Fibroblast of lung (primary cell): ENCODE data around the gene RPH3AL. TPM values are rescaled to one million over a fixed set of nuclear protein-coding genes. Genes with fewer than 3 reads are reported as not detected.

Source experiments
- DNase-seq, 2 donors: peaks; one replicate each; pipeline versions ENCODE4 v3.0.0 to v3.0.0-alpha.2; 2010; ENCODE audit warnings: low read depth in 2 of 2
- H2AFZ ChIP-seq: 2 replicates; pipeline ENCODE4 v1.5.1; 2012; ENCODE audit warnings: low read length, control low read depth, inconsistent platforms
- H3K27ac ChIP-seq: 2 replicates; pipeline ENCODE4 v1.5.1; 2011; ENCODE audit warnings: low read length, control low read depth; ENCODE audit not compliant: insufficient read depth
- H3K27me3 ChIP-seq: 2 replicates; pipeline ENCODE4 v1.5.1; 2011; ENCODE audit warnings: mild to moderate bottlenecking, low read length; ENCODE audit not compliant: control insufficient read depth, insufficient read depth
- H3K36me3 ChIP-seq: 2 replicates; pipeline ENCODE4 v1.5.1; 2011; ENCODE audit warnings: low read length; ENCODE audit not compliant: control insufficient read depth, insufficient read depth
- H3K4me1 ChIP-seq: 2 replicates; pipeline ENCODE4 v1.5.1; 2011; ENCODE audit warnings: low read length; ENCODE audit not compliant: control insufficient read depth, insufficient read depth; ENCODE audit errors: extremely low read depth
- H3K4me2 ChIP-seq: 2 replicates; pipeline ENCODE4 v1.5.1; 2011; ENCODE audit warnings: low read length, control low read depth; ENCODE audit not compliant: insufficient read depth; ENCODE audit errors: extremely low read depth
- H3K4me3 ChIP-seq, 4 experiments: fragments of 200-600 bp in 1 of 4; sonication (generic) in 1 of 4; replicated peaks in 1 of 4; 2 replicates each; pipeline ENCODE4 v1.5.1; 2011 to 2016; ENCODE audit warnings: low read length in 4 of 4, low read depth in 3 of 4, mild to moderate bottlenecking in 3 of 4, control low read depth in 2 of 4, inconsistent platforms in 1 of 4, mixed read lengths in 1 of 4; ENCODE audit not compliant: insufficient read depth in 1 of 4; ENCODE audit errors: control extremely low read depth in 1 of 4
- H3K79me2 ChIP-seq: 2 replicates; pipeline ENCODE4 v1.5.1; 2012; ENCODE audit warnings: mild to moderate bottlenecking, low read length, inconsistent platforms; ENCODE audit not compliant: control insufficient read depth, insufficient read depth
- H3K9ac ChIP-seq: 2 replicates; pipeline ENCODE4 v1.5.1; 2011; ENCODE audit warnings: mild to moderate bottlenecking, low read length, control low read depth; ENCODE audit not compliant: insufficient read depth
- H3K9me3 ChIP-seq: 2 replicates; pipeline ENCODE4 v1.5.1; 2012; ENCODE audit warnings: low read depth, low read length; ENCODE audit not compliant: control insufficient read depth, insufficient read depth
- H4K20me1 ChIP-seq: 2 replicates; pipeline ENCODE4 v1.5.1; 2011; ENCODE audit warnings: low read length; ENCODE audit not compliant: control insufficient read depth, insufficient read depth; ENCODE audit errors: extremely low read depth
- CTCF ChIP-seq, 2 donors: IDR thresholded peaks in 1 of 2; conservative IDR thresholded peaks in 1 of 2; 1 replicate in 1 of 2; 2 replicates in 1 of 2; pipeline ENCODE4 v1.5.1; 2011 to 2012; ENCODE audit warnings: low read length in 2 of 2, control low read depth in 1 of 2, inconsistent platforms in 1 of 2, low read depth in 1 of 2, mild to moderate bottlenecking in 1 of 2
- EZH2 ChIP-seq: IDR thresholded peaks from 2 replicates; pipeline ENCODE4 v1.5.1; 2012; ENCODE audit warnings: low read length, control low read depth, mild to moderate bottlenecking; ENCODE audit errors: missing control alignments
- polyA plus RNA-seq, 2 donors: library from polyadenylated mRNA; depleted of rRNA in 1 of 2; stranded (reverse) in 1 of 2; unstranded in 1 of 2; fragments of >200 nt; gene quantifications; 2 replicates each; pipeline ENCODE4 v1.2.1, GENCODE V29; 2011 to 2012; ENCODE audit warnings: missing spikeins in 1 of 2
- total RNA-seq: library from RNA; depleted of rRNA; stranded (reverse); fragments of >200 nt; gene quantifications from 2 replicates; pipeline ENCODE4 v1.2.1, GENCODE V29; 2014

RPH3AL gene
- total and polyA plus RNA-seq, 2 donors (not counting 1 experiment from before 2014, with no cell fraction given): 0.49 to 3.0 TPM

- no peak overlapping the region for H2AFZ ChIP-seq
- H3K4me1 ChIP-seq: no peaks in the 10 kb centered on the region
- peaks cover 5% of the 10 kb centered on the region for H3K9me3 ChIP-seq
- H3K4me2 ChIP-seq: no peak overlapping the region
- TF ChIP-seq EZH2: no peak
- no peak for TF ChIP-seq CTCF (conservative IDR thresholded peaks at IDR 0.05 in 1 of 2, IDR thresholded peaks at IDR 0.05 in 1 of 2; ENCODE audit: low read depth in 1 of 2, low read length in 2 of 2)
- no peaks in the 10 kb centered on the region for H3K27me3 ChIP-seq
- H3K27ac ChIP-seq: no peak overlapping the region
- H3K9ac ChIP-seq: no peak overlapping the region
- H4K20me1 ChIP-seq: no peaks in the 10 kb centered on the region
- H3K36me3 ChIP-seq: no peaks in the 10 kb centered on the region
- H3K79me2 ChIP-seq: no peaks in the 10 kb centered on the region
- no peak overlapping the region for H3K4me3 ChIP-seq
- DNase-seq: no peak
Measured at GRCh38 chr17:313911-314613, 38.5 kb downstream of the RPH3AL start.

- Histone ChIP-seq H3K9ac (no peak overlapping the region), H3K4me2 (no peak overlapping the region), H4K20me1 (no peaks in the 10 kb centered on the region), H3K9me3 (peaks cover 5% of the 10 kb centered on the region), H3K4me1 (no peaks in the 10 kb centered on the region), H3K36me3 (no peaks in the 10 kb centered on the region), H3K4me3 (no peak overlapping the region), H3K27me3 (no peaks in the 10 kb centered on the region), H3K27ac (no peak overlapping the region), H2AFZ (no peak overlapping the region), H3K79me2 (no peaks in the 10 kb centered on the region)
- TF ChIP-seq CTCF (conservative IDR thresholded peaks at IDR 0.05 in 1 of 2, IDR thresholded peaks at IDR 0.05 in 1 of 2; ENCODE audit: low read depth in 1 of 2, low read length in 2 of 2) (no peak), EZH2 (no peak)
- DNase-seq: no peak
Measured at GRCh38 chr17:313231-313630, 39.4 kb downstream of the RPH3AL start.

- Histone ChIP-seq H3K27ac (no peak overlapping the region), H3K4me1 (no peaks in the 10 kb centered on the region), H4K20me1 (no peaks in the 10 kb centered on the region), H2AFZ (no peak overlapping the region), H3K9me3 (peaks cover 5% of the 10 kb centered on the region), H3K4me2 (no peak overlapping the region), H3K4me3 (no peak overlapping the region), H3K79me2 (no peaks in the 10 kb centered on the region), H3K9ac (no peak overlapping the region), H3K27me3 (no peaks in the 10 kb centered on the region), H3K36me3 (no peaks in the 10 kb centered on the region)
- TF ChIP-seq CTCF (conservative IDR thresholded peaks at IDR 0.05 in 1 of 2, IDR thresholded peaks at IDR 0.05 in 1 of 2; ENCODE audit: low read depth in 1 of 2, low read length in 2 of 2): no peak
- TF ChIP-seq EZH2: no peak
- DNase-seq: no peak
Measured at GRCh38 chr17:312476-313148, 40.0 kb downstream of the RPH3AL start.
